GM18907 (cell line): ENCODE measurements around the gene ID2.
"Not testable (repeated sequence)": the region's sequence is repeated elsewhere in the genome, so short reads cannot be mapped to it uniquely, and the experiment has no call there.

Experiments used
- ATAC-seq: cut with Tn5 transposase; IDR thresholded peaks from one replicate; pipeline ENCODE4 v1.9.1; 2021; ENCODE audit warnings: mild to moderate bottlenecking, moderate library complexity; ENCODE audit not compliant: unreplicated experiment

The ID2 gene

GRCh38 chr2:8725838-8726237, 44.0 kb downstream of the ID2 start:
- no peak for ATAC-seq

- ATAC-seq = no peak
Measured at GRCh38 chr2:8728305-8729015, 46.6 kb downstream of the ID2 start.

GRCh38 chr2:8729101-8729500, 47.2 kb downstream of the ID2 start:
- ATAC-seq = not testable (repeated sequence)

- no peak for ATAC-seq
Measured at GRCh38 chr2:8729939-8730338, 48.1 kb downstream of the ID2 start.

GRCh38 chr2:8732601-8733000, 50.7 kb downstream of the ID2 start:
- no peak for ATAC-seq
